ENCODE measurements around the gene TMEM169. TPM values are rescaled to one million over a fixed set of nuclear protein-coding genes. Genes with fewer than 3 reads are reported as not detected.
A peak's percentile ranks its signal among the peaks of the same experiment; 100 is the strongest.

TMEM169 gene
- total and polyA plus RNA-seq, 2 of the 4 experiments (the other 2 are of a cell fraction), result 0.15 to 0.54 TPM

DNA sequence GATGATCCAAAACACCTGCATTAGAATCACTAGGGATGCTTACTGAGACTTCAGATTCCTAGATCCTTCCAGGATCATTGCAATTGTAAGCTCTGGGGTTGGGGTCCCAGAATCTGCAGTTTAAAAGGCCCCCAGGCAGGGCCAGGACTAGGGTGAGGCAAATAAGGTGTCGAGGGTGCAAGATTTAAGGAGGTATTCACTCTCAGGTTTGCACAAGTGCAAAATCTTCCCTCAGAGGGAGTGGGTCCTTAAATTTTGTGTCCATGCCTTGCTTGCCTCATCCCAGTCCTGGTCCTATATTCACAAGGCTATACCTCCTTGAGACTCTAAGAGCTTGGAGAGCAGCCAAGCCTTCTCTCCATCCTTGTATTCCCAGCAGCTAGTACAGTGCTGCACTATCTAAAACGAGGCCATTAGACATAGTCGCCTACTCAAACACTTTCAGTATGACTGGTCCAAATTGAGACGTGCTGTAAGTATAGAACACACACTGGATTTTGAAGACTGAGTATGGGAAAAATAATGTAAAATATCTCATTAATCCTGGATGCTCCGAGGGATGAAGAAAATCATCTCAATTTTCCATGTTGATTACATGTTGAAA, 36.7 kb upstream of the TMEM169 start:
- Histone ChIP-seq H4K20me1 (ENCODE audit: insufficient read depth, low read length) (no peaks in the 10 kb centered on the region), H3K9ac (ENCODE audit: low read depth, low read length) (no peak overlapping the region), H3K14ac (replicated peaks; ENCODE audit: low read depth, low read length) (no peak overlapping the region), H3K27ac (ENCODE audit: insufficient read depth, low read length) (no peak overlapping the region), H2AK9ac (replicated peaks; ENCODE audit: low read depth, low read length, poor library complexity) (no peak overlapping the region), H2BK120ac (ENCODE audit: low read depth, low read length) (no peak overlapping the region), H3K56ac (ENCODE audit: extremely low read depth, insufficient read depth, low read length) (no peak overlapping the region), H2BK20ac (ENCODE audit: low read depth, low read length) (no peak overlapping the region), H3K4ac (ENCODE audit: low read depth, low read length) (no peak overlapping the region), H2BK15ac (ENCODE audit: low read depth, low read length) (no peak overlapping the region), H2AK5ac (ENCODE audit: low read depth, low read length) (no peak overlapping the region), H2AFZ (replicated peaks; ENCODE audit: low read length, poor library complexity) (no peak overlapping the region), H2BK5ac (ENCODE audit: low read depth, low read length, poor library complexity, severe bottlenecking) (no peak overlapping the region), H3K36me3 (ENCODE audit: control insufficient read depth, insufficient read depth, low read length) (0 out of 2 replicates have a peak, but pooled peaks cover 2% of the 10 kb centered on the region), H3K23ac (ENCODE audit: low read depth, low read length) (no peak overlapping the region), H3K18ac (ENCODE audit: low read depth, low read length) (no peak overlapping the region), H3K4me1 (ENCODE audit: control insufficient read depth, insufficient read depth, low read length) (no peaks in the 10 kb centered on the region), H3K4me2 (ENCODE audit: low read depth, low read length) (no peak overlapping the region), H4K91ac (ENCODE audit: insufficient read depth, low read depth, low read length) (no peak overlapping the region), H3K9me1 (ENCODE audit: insufficient read depth, low read length) (0 out of 2 replicates have a peak, but pooled peaks cover 4% of the 10 kb centered on the region), H3K79me1 (ENCODE audit: low read depth in 1 of 2, low read length in 2 of 2) (no peaks in the 10 kb centered on the region), H3K9me3 (ENCODE audit: control insufficient read depth, insufficient read depth, low read length) (no peaks in the 10 kb centered on the region), H4K5ac (ENCODE audit: low read depth, low read length) (no peak overlapping the region), H3K4me3 (ENCODE audit: insufficient read depth, low read depth, low read length) (no peak overlapping the region), H4K8ac (ENCODE audit: low read depth in 2 of 2, low read length in 2 of 2) (no peak overlapping the region), H3K27me3 (ENCODE audit: control insufficient read depth, insufficient read depth, low read length) (no peaks in the 10 kb centered on the region)
- POLR2A ChIA-PET (ENCODE audit: unreplicated experiment), result no interaction called here
- dilution Hi-C loops (cut with HindIII; ENCODE audit: low sequenced_read_pairs, unreplicated experiment) (no loop called here), in situ Hi-C loops (cut with MboI; ENCODE audit: low sequenced_read_pairs) (no loop called here), intact Hi-C loops (cut with micrococcal nuclease) (no loop called here)
- no peak for ATAC-seq (ENCODE audit: low read depth)
- BruUV-seq (replicated peaks), result no TSS peak
- no CpG with 5 or more reads among the region's 5 CpGs for WGBS, 2 experiments (ENCODE audit: extremely low coverage in 2 of 2, insufficient read length in 1 of 2)
- no peak for TF ChIP-seq BHLHE40 (IDR thresholded peaks at IDR 0.05; ENCODE audit: low read depth, low read length)
- no peak for TF ChIP-seq SMC3 (IDR thresholded peaks at IDR 0.05; ENCODE audit: low read depth, low read length)
- TF ChIP-seq CHD1 (IDR thresholded peaks at IDR 0.05; ENCODE audit: low read depth, low read length), result no peak
- CTCF ChIA-PET, result interaction anchor here (1.0 kb wide), 1 partner anchor 11 kb away, joined by 3 read pairs; no protein-coding TSS in a partner anchor
- DNase-seq, result peak; percentile 15
